Esophagus muscularis mucosa (tissue), 4 donors: ENCODE results near the gene TMEM190. TPM values are rescaled to one million over a fixed set of nuclear protein-coding genes. Genes with fewer than 3 reads are reported as not detected.

Experiments used
- DNase-seq: peaks from one replicate; pipeline ENCODE4 v3.0.0-alpha.2; 2017; ENCODE audit errors: extremely low spot score
- H3K27ac ChIP-seq, 4 donors: fragments of 200-600 bp; sonication (generic); replicated peaks in 1 of 4; 1 replicate in 3 of 4; 2 replicates in 1 of 4; pipeline ENCODE4 v1.5.1; 2016 to 2019; ENCODE audit warnings: mild to moderate bottlenecking in 1 of 4
- H3K27me3 ChIP-seq, 4 donors: fragments of 200-600 bp; sonication (generic); one replicate each; pipeline versions ENCODE4 v1.5.1 to v1.6.0; 2016 to 2019
- H3K36me3 ChIP-seq, 4 donors: fragments of 200-600 bp; sonication (generic); one replicate each; pipeline ENCODE4 v1.5.1; 2016 to 2019
- H3K4me1 ChIP-seq, 4 donors: fragments of 200-600 bp; sonication (generic); one replicate each; pipeline ENCODE4 v1.5.1; 2016 to 2019
- H3K4me3 ChIP-seq, 4 donors: fragments of 200-600 bp; sonication (generic); 1 replicate in 2 of 4; 2 replicates in 2 of 4; pipeline ENCODE4 v1.5.1; 2016 to 2019; ENCODE audit warnings: mild to moderate bottlenecking in 4 of 4, moderate library complexity in 1 of 4
- H3K9me3 ChIP-seq, 4 donors: fragments of 200-600 bp; sonication (generic); 1 replicate in 3 of 4; 2 replicates in 1 of 4; pipeline ENCODE4 v1.5.1; 2016 to 2019
- CTCF ChIP-seq, 3 experiments: fragments of 200-600 bp in 2 of 3; fragments of 450-650 bp in 1 of 3; sonication (generic) in 2 of 3; IDR thresholded peaks; one replicate each; pipeline ENCODE4 v1.5.1; 2017 to 2019; ENCODE audit warnings: antibody characterized with exemption in 3 of 3, mild to moderate bottlenecking in 2 of 3, moderate library complexity in 1 of 3
- EP300 ChIP-seq: sonication (generic); formaldehyde crosslinking; IDR thresholded peaks from one replicate; pipeline ENCODE4 v1.6.1; 2017; ENCODE audit warnings: antibody characterized with exemption
- POLR2A ChIP-seq: fragments of 450-650 bp; IDR thresholded peaks from one replicate; pipeline ENCODE4 v1.6.1; 2017; ENCODE audit warnings: antibody characterized with exemption, moderate library complexity, mild to moderate bottlenecking, low read depth
- POLR2AphosphoS5 ChIP-seq, 2 donors: sonication (generic); formaldehyde crosslinking; IDR thresholded peaks; one replicate each; pipeline ENCODE4 v1.6.1; 2017; ENCODE audit warnings: antibody characterized with exemption in 2 of 2
- WGBS: methylation state at CpG from one replicate; pipeline ENCODE4 v1.1.5; 2018; 5-methylcytosine and 5-hydroxymethylcytosine counted together
- intact Hi-C: fragments of 100-400 bp; cut with DNase I; formaldehyde crosslinking; loops from one replicate; pipeline ENCODE4 v1.15.1; 2023
- total RNA-seq, 4 donors: library from RNA; depleted of rRNA; stranded (reverse); fragments of >200 nt; gene quantifications; one replicate each; pipeline versions ENCODE4 v1.1.0 to v1.2.1, GENCODE V29; 2016

The TMEM190 gene
- total RNA-seq, 4 donors from 2014 or later: not detected

DNA sequence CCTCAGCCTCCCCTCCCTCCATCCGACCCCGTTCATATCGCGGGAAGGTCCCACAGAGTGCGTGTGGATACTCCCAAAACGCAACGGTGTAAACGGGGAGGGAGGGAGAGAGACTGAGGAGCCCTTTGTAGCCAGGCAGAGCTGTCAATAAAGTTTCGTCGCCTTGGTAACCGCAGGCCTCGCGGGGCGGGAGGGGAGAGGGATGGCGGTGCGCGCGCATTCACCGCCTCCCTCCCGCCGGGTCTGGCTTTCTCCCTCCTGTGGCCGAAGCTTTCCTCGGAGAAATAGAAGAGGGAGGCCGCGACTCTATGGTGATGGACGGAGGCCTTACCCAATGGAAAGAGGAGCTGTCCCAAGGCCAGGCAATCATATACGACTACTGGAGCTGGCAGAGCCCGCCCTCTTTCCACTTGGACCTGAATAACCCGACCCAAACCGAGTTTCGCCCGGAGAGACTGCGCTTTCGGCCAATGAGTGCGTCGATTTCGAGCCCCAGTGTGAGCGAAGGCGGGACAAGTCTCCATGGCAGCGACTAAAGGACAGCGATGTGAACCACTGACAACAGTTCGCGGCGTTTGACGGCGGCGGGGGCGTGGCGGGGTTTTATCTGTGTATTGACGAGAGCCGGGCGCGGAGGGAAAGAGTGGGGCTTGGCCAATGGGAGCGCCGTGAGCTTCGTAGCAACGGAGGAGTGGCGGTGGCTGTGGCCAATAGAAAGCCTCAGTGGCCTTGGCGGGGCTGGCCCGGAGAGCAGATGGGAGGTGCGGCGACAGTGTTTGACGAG, 37.3 kb upstream of the TMEM190 start, which contains the start of gene KMT5C:
Gene KMT5C, plus strand, starts transcription at position 772 of the 784 bp plus-strand sequence. CDS start 2,061 bp downstream, outside the sequence.
- TF ChIP-seq POLR2AphosphoS5 (IDR thresholded peaks at IDR 0.05) (peak; percentile 4 to 96), POLR2A (peak; percentile 75), EP300 (no peak), CTCF (IDR thresholded peaks at IDR 0.05) (peak in 2 of 3 experiments; percentile 31 to 59)
- Histone ChIP-seq H3K36me3 (peaks cover 0 to 25% (median 22%) of the 10 kb centered on the region in 4 donors), H3K9me3 (no peaks in the 10 kb centered on the region), H3K4me1 (peaks cover 17 to 34% (median 29%) of the 10 kb centered on the region in 4 donors), H3K27me3 (peaks cover 0 to 11% (median 0%) of the 10 kb centered on the region in 4 donors), H3K27ac (peak within 1 kb of the TSS; percentile 91 to 97 (median 93)), H3K4me3 (peak within 1 kb of the TSS; percentile 76 to 91 (median 84))
- WGBS: under 1% methylated on average over 36 of the region's 63 CpGs
- DNase-seq: peak; percentile 100
- intact Hi-C loops: no loop called here

GRCh38 chr19:55339889-55340783, 36.5 kb upstream of the TMEM190 start:
- intact Hi-C loops: loop anchor here (5.0 kb wide), 2 partner anchors 38 to 42 kb away; partner anchors contain the start of gene TMEM238
- WGBS: 7% methylated on average over 16 of the region's 44 CpGs

GRCh38 chr19:55340784-55341147, 35.9 kb upstream of the TMEM190 start:
- H3K27ac ChIP-seq: peak overlapping the region; percentile 91 to 97 (median 93)
- H3K36me3 ChIP-seq: peaks cover 0 to 32% (median 22%) of the 10 kb centered on the region in 4 donors
- H3K27me3 ChIP-seq: peaks cover 0 to 1% (median 0%) of the 10 kb centered on the region in 4 donors
- H3K4me1 ChIP-seq: peaks cover 17 to 40% (median 34%) of the 10 kb centered on the region in 4 donors
- no peak for DNase-seq
- intact Hi-C loops: loop anchor here (5.0 kb wide), 2 partner anchors 38 to 42 kb away; partner anchors contain the start of gene TMEM238
- H3K4me3 ChIP-seq: peak overlapping the region; percentile 76 to 91 (median 84)
- WGBS: 2% methylated on average over 24 of the region's 24 CpGs
- TF ChIP-seq CTCF (IDR thresholded peaks at IDR 0.05): peak in 1 of 3 experiments; percentile 3
- no peak for TF ChIP-seq POLR2AphosphoS5 (IDR thresholded peaks at IDR 0.05)
- H3K9me3 ChIP-seq: no peaks in the 10 kb centered on the region

More at GRCh38 chr19:55339889-55340783, 36.5 kb upstream of the TMEM190 start:
- H3K4me3 ChIP-seq: peak overlapping the region; percentile 76 to 91 (median 84)
- DNase-seq: no peak
- H3K27me3 ChIP-seq: peaks cover 0 to 6% (median 0%) of the 10 kb centered on the region in 4 donors
- H3K36me3 ChIP-seq: peaks cover 0 to 28% (median 22%) of the 10 kb centered on the region in 4 donors
- peaks cover 17 to 34% (median 29%) of the 10 kb centered on the region in 4 donors for H3K4me1 ChIP-seq
- H3K27ac ChIP-seq: peak overlapping the region; percentile 91 to 97 (median 93)
- TF ChIP-seq EP300 (no peak), CTCF (IDR thresholded peaks at IDR 0.05) (no peak), POLR2AphosphoS5 (IDR thresholded peaks at IDR 0.05) (peak in 1 of 2 donors; percentile 99), POLR2A (no peak)
- no peaks in the 10 kb centered on the region for H3K9me3 ChIP-seq

GRCh38 chr19:55341171-55341588, 35.4 kb upstream of the TMEM190 start:
- 8% methylated on average over 9 of the region's 15 CpGs for WGBS
- no peak for DNase-seq
- no peaks in the 10 kb centered on the region for H3K9me3 ChIP-seq
- peaks cover 0 to 3% (median 0%) of the 10 kb centered on the region in 4 donors for H3K27me3 ChIP-seq
- no peak for TF ChIP-seq POLR2A
- TF ChIP-seq POLR2AphosphoS5 (IDR thresholded peaks at IDR 0.05): peak; percentile 27 to 41
- TF ChIP-seq CTCF (IDR thresholded peaks at IDR 0.05): no peak
- no peak for TF ChIP-seq EP300
- peak overlapping the region; percentile 91 to 97 (median 93) for H3K27ac ChIP-seq
- H3K4me1 ChIP-seq: peaks cover 17 to 44% (median 38%) of the 10 kb centered on the region in 4 donors
- peak overlapping the region; percentile 76 to 91 (median 84) for H3K4me3 ChIP-seq
- intact Hi-C loops: loop anchor here (5.0 kb wide), 2 partner anchors 39 to 41 kb away; partner anchors contain the start of gene TMEM238
- H3K36me3 ChIP-seq: peaks cover 0 to 36% (median 22%) of the 10 kb centered on the region in 4 donors
